Measurements from ENCODE around the gene MCOLN1.
"Not testable (repeated sequence)": the region's sequence is repeated elsewhere in the genome, so short reads cannot be mapped to it uniquely, and the experiment has no call there.

The MCOLN1 gene

DNA sequence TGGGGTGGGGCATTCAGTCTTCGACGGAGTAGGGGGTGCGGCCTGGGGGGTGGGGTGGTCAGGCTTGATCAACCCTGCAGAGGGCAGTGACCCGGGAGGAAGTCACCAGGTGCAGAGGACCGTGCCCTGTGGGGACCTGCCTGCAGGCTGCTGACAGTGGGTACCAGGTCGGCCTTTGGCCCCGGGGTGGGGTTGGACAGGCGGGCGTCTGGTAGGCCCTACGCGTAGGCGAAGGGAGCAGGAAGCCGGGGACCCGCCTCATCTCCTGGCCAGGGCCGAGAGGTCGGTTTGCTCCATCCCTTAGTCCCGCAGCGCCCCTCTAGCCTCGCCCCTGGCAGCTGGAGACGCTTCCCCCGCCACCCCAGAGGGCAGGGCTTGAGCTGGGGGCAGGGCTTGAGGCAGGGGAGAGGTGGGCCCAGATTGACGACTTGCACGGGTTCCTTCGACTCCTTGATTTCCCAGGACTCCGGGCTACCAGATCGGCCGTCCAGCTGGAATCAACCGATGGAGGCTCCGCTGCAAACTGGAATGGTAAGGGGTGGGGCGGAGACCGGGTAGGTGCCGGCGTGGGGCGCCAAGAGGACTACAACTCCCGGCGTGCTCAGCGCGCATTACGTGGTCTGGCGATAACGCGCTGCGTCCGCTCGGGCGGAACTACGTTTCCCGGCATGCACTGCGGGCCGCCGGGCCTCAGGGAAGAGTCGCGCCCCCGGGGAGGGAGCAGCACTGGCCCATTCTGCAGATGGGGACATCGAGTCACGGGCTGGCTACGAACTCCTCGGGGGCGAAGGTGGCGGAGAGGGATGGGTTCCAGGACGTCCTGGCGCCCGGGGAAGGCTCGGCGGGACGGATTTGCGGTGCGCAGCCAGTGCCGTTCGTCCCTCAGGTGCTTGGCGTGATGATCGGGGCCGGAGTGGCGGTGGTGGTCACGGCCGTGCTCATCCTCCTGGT is 12.9 kb downstream of the MCOLN1 start, which contains the start of gene PNPLA6:
Gene PNPLA6 (plus strand): TSS at position 671 of the 951 bp plus-strand sequence. CDS start 72 bp downstream, at position 743.
- no peak for TF ChIP-seq POU6F1 (CRISPR knock-in tag; IDR thresholded peaks at IDR 0.05; ENCODE audit: borderline replicate concordance, low read depth)
- no peak for TF ChIP-seq ESRRG (CRISPR knock-in tag; IDR thresholded peaks at IDR 0.05)
- TF ChIP-seq ZNF8 (CRISPR knock-in tag; IDR thresholded peaks at IDR 0.05), result no peak
- TF ChIP-seq, protein P1, sequence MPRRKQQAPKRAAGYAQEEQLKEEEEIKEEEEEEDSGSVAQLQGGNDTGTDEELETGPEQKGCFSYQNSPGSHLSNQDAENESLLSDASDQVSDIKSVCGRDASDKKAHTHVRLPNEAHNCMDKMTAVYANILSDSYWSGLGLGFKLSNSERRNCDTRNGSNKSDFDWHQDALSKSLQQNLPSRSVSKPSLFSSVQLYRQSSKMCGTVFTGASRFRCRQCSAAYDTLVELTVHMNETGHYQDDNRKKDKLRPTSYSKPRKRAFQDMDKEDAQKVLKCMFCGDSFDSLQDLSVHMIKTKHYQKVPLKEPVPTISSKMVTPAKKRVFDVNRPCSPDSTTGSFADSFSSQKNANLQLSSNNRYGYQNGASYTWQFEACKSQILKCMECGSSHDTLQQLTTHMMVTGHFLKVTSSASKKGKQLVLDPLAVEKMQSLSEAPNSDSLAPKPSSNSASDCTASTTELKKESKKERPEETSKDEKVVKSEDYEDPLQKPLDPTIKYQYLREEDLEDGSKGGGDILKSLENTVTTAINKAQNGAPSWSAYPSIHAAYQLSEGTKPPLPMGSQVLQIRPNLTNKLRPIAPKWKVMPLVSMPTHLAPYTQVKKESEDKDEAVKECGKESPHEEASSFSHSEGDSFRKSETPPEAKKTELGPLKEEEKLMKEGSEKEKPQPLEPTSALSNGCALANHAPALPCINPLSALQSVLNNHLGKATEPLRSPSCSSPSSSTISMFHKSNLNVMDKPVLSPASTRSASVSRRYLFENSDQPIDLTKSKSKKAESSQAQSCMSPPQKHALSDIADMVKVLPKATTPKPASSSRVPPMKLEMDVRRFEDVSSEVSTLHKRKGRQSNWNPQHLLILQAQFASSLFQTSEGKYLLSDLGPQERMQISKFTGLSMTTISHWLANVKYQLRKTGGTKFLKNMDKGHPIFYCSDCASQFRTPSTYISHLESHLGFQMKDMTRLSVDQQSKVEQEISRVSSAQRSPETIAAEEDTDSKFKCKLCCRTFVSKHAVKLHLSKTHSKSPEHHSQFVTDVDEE (CRISPR knock-in tag; IDR thresholded peaks at IDR 0.05), result peak; percentile 50
- peak; percentile 90 for TF ChIP-seq ZFP3 (CRISPR knock-in tag; IDR thresholded peaks at IDR 0.05)
- TF ChIP-seq CSDC2 (CRISPR knock-in tag; IDR thresholded peaks at IDR 0.05), result 0 out of 2 replicates have a peak, but pooled peaks have one; percentile 80
- TF ChIP-seq RARB (CRISPR knock-in tag; IDR thresholded peaks at IDR 0.05), result no peak
- no peak for TF ChIP-seq TCF4 (CRISPR knock-in tag; IDR thresholded peaks at IDR 0.05; ENCODE audit: borderline replicate concordance)
- TF ChIP-seq ZNF565 (CRISPR knock-in tag; conservative IDR thresholded peaks at IDR 0.05; ENCODE audit: low read depth), result 0 out of 2 replicates have a peak, but pooled peaks have one; percentile 50
- peak; percentile 50; the same call in 1 of the 2 replicates for TF ChIP-seq ZNF70 (CRISPR knock-in tag; IDR thresholded peaks at IDR 0.05)
- TF ChIP-seq GLIS3 (CRISPR knock-in tag; IDR thresholded peaks at IDR 0.05), result 0 out of 2 replicates have a peak, but pooled peaks have one; percentile 67
- no peak for TF ChIP-seq TOX (CRISPR knock-in tag; IDR thresholded peaks at IDR 0.05; ENCODE audit: borderline replicate concordance)
- TF ChIP-seq ISL1 (CRISPR knock-in tag; IDR thresholded peaks at IDR 0.05), result no peak
- peak; percentile 82 for ATAC-seq

- no peak for ATAC-seq
- TF ChIP-seq TCF4 (CRISPR knock-in tag; IDR thresholded peaks at IDR 0.05; ENCODE audit: borderline replicate concordance), result no peak
- TF ChIP-seq, protein P2, sequence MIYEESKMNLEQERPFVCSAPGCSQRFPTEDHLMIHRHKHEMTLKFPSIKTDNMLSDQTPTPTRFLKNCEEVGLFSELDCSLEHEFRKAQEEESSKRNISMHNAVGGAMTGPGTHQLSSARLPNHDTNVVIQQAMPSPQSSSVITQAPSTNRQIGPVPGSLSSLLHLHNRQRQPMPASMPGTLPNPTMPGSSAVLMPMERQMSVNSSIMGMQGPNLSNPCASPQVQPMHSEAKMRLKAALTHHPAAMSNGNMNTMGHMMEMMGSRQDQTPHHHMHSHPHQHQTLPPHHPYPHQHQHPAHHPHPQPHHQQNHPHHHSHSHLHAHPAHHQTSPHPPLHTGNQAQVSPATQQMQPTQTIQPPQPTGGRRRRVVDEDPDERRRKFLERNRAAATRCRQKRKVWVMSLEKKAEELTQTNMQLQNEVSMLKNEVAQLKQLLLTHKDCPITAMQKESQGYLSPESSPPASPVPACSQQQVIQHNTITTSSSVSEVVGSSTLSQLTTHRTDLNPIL (CRISPR knock-in tag; IDR thresholded peaks at IDR 0.05; ENCODE audit: low read depth), result no peak
- no peak for TF ChIP-seq BACH2 (CRISPR knock-in tag; IDR thresholded peaks at IDR 0.05; ENCODE audit: borderline replicate concordance)
- TF ChIP-seq, protein P1 (CRISPR knock-in tag; IDR thresholded peaks at IDR 0.05), result no peak
- no peak for TF ChIP-seq ZNF565 (CRISPR knock-in tag; conservative IDR thresholded peaks at IDR 0.05; ENCODE audit: low read depth)
- no peak for TF ChIP-seq CSDC2 (CRISPR knock-in tag; IDR thresholded peaks at IDR 0.05)
These were observed 13.7 kb downstream of the MCOLN1 start for GRCh38 chr19:7535998-7536695.

DNA sequence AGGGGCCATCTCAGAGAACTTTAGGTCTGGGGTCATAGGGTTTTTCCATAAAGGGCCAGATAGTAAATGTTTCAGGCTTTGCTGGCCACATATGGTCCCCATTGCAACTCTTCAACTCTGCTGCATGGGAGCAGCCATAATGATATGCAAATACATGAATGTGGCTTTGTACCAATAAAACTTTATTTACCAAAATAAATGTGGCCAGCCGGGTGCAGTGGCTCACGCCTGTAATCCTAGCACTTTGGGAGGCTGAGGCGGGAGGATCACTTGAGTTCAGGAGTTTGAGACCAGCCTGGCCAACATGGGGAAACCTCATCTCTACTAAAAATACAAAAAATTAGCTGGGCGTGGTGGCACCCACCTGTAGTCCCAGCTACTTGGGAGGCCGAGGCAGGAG is 16.6 kb downstream of the MCOLN1 start:
- not testable (repeated sequence) for ATAC-seq

DNA sequence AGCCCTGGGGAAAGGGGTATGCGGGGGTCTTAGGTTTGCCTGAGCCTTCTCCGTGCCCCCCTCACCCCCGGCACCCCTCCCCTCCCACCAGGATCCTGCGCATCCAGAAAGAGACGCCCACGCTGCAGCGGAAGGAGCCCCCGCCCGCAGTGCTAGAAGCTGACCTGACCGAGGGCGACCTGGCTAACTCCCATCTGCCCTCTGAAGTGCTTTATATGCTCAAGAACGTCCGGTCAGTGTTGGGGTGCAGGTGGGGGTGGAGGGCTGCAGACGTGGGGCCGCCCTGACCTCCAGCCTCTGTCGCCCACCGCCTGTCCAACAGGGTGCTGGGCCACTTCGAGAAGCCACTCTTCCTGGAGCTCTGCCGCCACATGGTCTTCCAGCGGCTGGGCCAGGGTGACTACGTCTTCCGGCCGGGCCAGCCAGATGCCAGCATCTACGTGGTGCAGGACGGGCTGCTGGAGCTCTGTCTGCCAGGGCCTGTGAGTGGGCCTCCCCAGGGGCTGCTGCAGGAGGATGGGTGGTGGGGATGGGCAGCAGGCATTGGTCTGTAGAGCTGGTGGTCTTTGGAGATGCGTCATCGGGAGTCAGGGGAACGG is 17.5 kb downstream of the MCOLN1 start:
- no peak for ATAC-seq

More for the DNA sequence above, 17.5 kb downstream of the MCOLN1 start:
- TF ChIP-seq ZC3H10 (CRISPR knock-in tag; IDR thresholded peaks at IDR 0.05) (no peak), TCF4 (CRISPR knock-in tag; IDR thresholded peaks at IDR 0.05; ENCODE audit: borderline replicate concordance) (no peak), ARNTL (CRISPR knock-in tag; IDR thresholded peaks at IDR 0.05; ENCODE audit: borderline replicate concordance, low read depth) (no peak), ZNF8 (CRISPR knock-in tag; IDR thresholded peaks at IDR 0.05) (no peak), CSDC2 (CRISPR knock-in tag; IDR thresholded peaks at IDR 0.05) (no peak), ISL1 (CRISPR knock-in tag; IDR thresholded peaks at IDR 0.05) (no peak), ESRRG (CRISPR knock-in tag; IDR thresholded peaks at IDR 0.05) (no peak), BACH2 (CRISPR knock-in tag; IDR thresholded peaks at IDR 0.05; ENCODE audit: borderline replicate concordance) (no peak), SNAI2 (CRISPR knock-in tag; IDR thresholded peaks at IDR 0.05) (no peak), ZFP3 (CRISPR knock-in tag; IDR thresholded peaks at IDR 0.05) (no peak), CSRNP3 (CRISPR knock-in tag; IDR thresholded peaks at IDR 0.05) (no peak)
